Measurements from ENCODE around the gene TMCC1. TPM values are rescaled to one million over a fixed set of nuclear protein-coding genes. Genes with fewer than 3 reads are reported as not detected.

Gene TMCC1
- polyA plus RNA-seq, 1 of the 3 experiments (the other 2 are of a cell fraction): 7.2 TPM

- Histone ChIP-seq H3K36me3 (replicated peaks in 1 of 2; ENCODE audit: control insufficient read depth in 1 of 2, insufficient read depth in 2 of 2, low read length in 1 of 2) (no peaks in the 10 kb centered on the region), H3K4me3 (ENCODE audit: low read depth in 2 of 2, low read length in 1 of 2) (no peak overlapping the region), H3K4me1 (ENCODE audit: control insufficient read depth in 1 of 2, insufficient read depth in 2 of 2, low read depth in 1 of 2, low read length in 1 of 2) (peaks cover 10% of the 10 kb centered on the region in 2 experiments; a peak in 2 of 4 replicates), H3K27me3 (ENCODE audit: insufficient read depth) (no peaks in the 10 kb centered on the region), H4K20me1 (ENCODE audit: insufficient read depth) (peaks cover 14% of the 10 kb centered on the region), H3K27ac (ENCODE audit: low read depth in 2 of 2, low read length in 1 of 2) (no peak overlapping the region), H3K4me2 (no peak overlapping the region), H3F3A (replicated peaks; ENCODE audit: insufficient read depth) (peaks cover 17% of the 10 kb centered on the region), H3K79me2 (ENCODE audit: insufficient read depth) (peaks cover 9% of the 10 kb centered on the region; the same call in 1 of the 2 replicates), H2AFZ (ENCODE audit: low read depth) (peak overlapping the region; percentile 23; the same call in 1 of the 2 replicates), H3K9me2 (no peaks in the 10 kb centered on the region), H3K9me3 (no peaks in the 10 kb centered on the region), H3K9ac (no peak overlapping the region)
- ChIA-PET CTCF (interaction anchor here (0.6 to 1.8 kb wide), 8 partner anchors 9 to 154 kb away, joined by 3 to 12 read pairs (median 3); no protein-coding TSS in a partner anchor), POLR2A (no interaction called here)
- DNase-seq: peak; percentile 72
- 62% methylated on average over 6 of the region's 17 CpGs for WGBS (ENCODE audit: low lambda C conversion rate)
- no peak for TF ChIP-seq GABPA (IDR thresholded peaks at IDR 0.05; ENCODE audit: low read depth)
- TF ChIP-seq SMC3 (IDR thresholded peaks at IDR 0.05; ENCODE audit: low read depth, low read length): peak; percentile 57
- TF ChIP-seq NRF1 (IDR thresholded peaks at IDR 0.05; ENCODE audit: low read depth, low read length): no peak
- TF ChIP-seq CTCF (IDR thresholded peaks at IDR 0.05): peak; percentile 50
- TF ChIP-seq MXI1 (IDR thresholded peaks at IDR 0.05; ENCODE audit: low read depth, low read length): no peak
- TF ChIP-seq RAD21 (IDR thresholded peaks at IDR 0.05; ENCODE audit: low read length): peak; percentile 69
- TF ChIP-seq TCF12 (IDR thresholded peaks at IDR 0.05): no peak
These were observed 285.2 kb downstream of the TMCC1 start for GRCh38 chr3:129608087-129608935.

GRCh38 chr3:129607391-129608068 is 286.0 kb downstream of the TMCC1 start:
- H3K27me3 ChIP-seq (ENCODE audit: insufficient read depth): no peaks in the 10 kb centered on the region
- H3K36me3 ChIP-seq (replicated peaks in 1 of 2; ENCODE audit: control insufficient read depth in 1 of 2, insufficient read depth in 2 of 2, low read length in 1 of 2): no peaks in the 10 kb centered on the region
- H3K27ac ChIP-seq (ENCODE audit: low read depth in 2 of 2, low read length in 1 of 2): no peak overlapping the region
- H3K9ac ChIP-seq: no peak overlapping the region
- CTCF ChIA-PET: interaction anchor here (0.8 to 2.2 kb wide), 3 partner anchors 16 to 117 kb away, joined by 3 to 12 read pairs (median 10); no protein-coding TSS in a partner anchor
- WGBS (ENCODE audit: low lambda C conversion rate): 94% methylated on average over 11 of the region's 18 CpGs
- peaks cover 10 to 11% of the 10 kb centered on the region in 2 experiments; a peak in 2 of 4 replicates for H3K4me1 ChIP-seq (ENCODE audit: control insufficient read depth in 1 of 2, insufficient read depth in 2 of 2, low read depth in 1 of 2, low read length in 1 of 2)
- H3K9me2 ChIP-seq: no peaks in the 10 kb centered on the region
- 0 out of 2 replicates have a peak overlapping the region, but pooled peaks have one; percentile 74 for H2AFZ ChIP-seq (ENCODE audit: low read depth)
- H3K4me2 ChIP-seq: no peak overlapping the region
- TF ChIP-seq POLR2AphosphoS5 (IDR thresholded peaks at IDR 0.05; ENCODE audit: low read depth, low read length): no peak
- TF ChIP-seq MXI1 (IDR thresholded peaks at IDR 0.05; ENCODE audit: low read depth, low read length): no peak
- TF ChIP-seq CTCF (IDR thresholded peaks at IDR 0.05): no peak
- no peak for TF ChIP-seq TCF12 (IDR thresholded peaks at IDR 0.05)
- no peak for TF ChIP-seq FOSL2 (IDR thresholded peaks at IDR 0.05; ENCODE audit: borderline replicate concordance, low read depth)
- no peak for TF ChIP-seq JUND (IDR thresholded peaks at IDR 0.05)
- TF ChIP-seq RCOR1 (IDR thresholded peaks at IDR 0.05; ENCODE audit: low read length): no peak
- no peak for TF ChIP-seq GATA2 (CRISPR knock-in tag; IDR thresholded peaks at IDR 0.05)
- TF ChIP-seq RFX5 (IDR thresholded peaks at IDR 0.05; ENCODE audit: low read length): no peak
- TF ChIP-seq PBX3 (IDR thresholded peaks at IDR 0.05): no peak
- TF ChIP-seq TEAD4 (IDR thresholded peaks at IDR 0.05; ENCODE audit: borderline replicate concordance, insufficient read depth): no peak
- TF ChIP-seq NRF1 (IDR thresholded peaks at IDR 0.05; ENCODE audit: low read depth, low read length): no peak
- no peak for DNase-seq
- peaks cover 14% of the 10 kb centered on the region for H4K20me1 ChIP-seq (ENCODE audit: insufficient read depth)
- H3K79me2 ChIP-seq (ENCODE audit: insufficient read depth): peaks cover 10% of the 10 kb centered on the region; the same call in 1 of the 2 replicates
- no peaks in the 10 kb centered on the region for H3K9me3 ChIP-seq
- no peak overlapping the region for H3K4me3 ChIP-seq (ENCODE audit: low read depth in 2 of 2, low read length in 1 of 2)
- POLR2A ChIA-PET: no interaction called here
- peaks cover 17% of the 10 kb centered on the region for H3F3A ChIP-seq (replicated peaks; ENCODE audit: insufficient read depth)
